GM19043 (cell line): ENCODE results near the gene LTC4S.
A peak's percentile ranks its signal among the peaks of the same experiment; 100 is the strongest.

Experiments used
- ATAC-seq: cut with Tn5 transposase; IDR thresholded peaks from one replicate; pipeline ENCODE4 v1.9.1; 2021; ENCODE audit warnings: low read depth; ENCODE audit not compliant: unreplicated experiment

Gene LTC4S

DNA sequence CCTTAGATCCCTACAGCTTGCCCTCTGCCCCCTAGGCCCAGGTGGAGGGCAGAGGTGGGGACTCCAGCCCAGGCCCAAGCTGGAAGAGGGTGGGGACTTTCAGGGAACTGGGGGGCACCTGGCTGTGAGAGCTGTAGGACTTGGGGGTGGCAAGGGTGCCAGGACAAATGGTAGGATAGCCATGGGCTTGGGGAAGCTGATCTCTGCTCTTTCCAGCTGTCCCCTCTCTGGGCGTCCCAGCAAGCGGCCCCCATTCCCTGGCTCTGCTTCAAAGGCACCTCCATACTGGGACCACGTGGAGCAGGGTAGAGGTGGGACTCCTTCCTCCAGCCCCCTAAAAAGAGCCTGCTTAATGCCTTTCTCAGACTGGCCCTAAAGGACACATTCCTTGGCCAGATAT is 385 bp downstream of the LTC4S start:
- ATAC-seq, result no peak

- no peak for ATAC-seq
Measured at GRCh38 chr5:179794575-179794974, 789 bp downstream of the LTC4S start.

GRCh38 chr5:179795049-179795862 is 1.5 kb downstream of the LTC4S start:
- no peak for ATAC-seq

- ATAC-seq, result peak; percentile 65
Measured at GRCh38 chr5:179795863-179796833, 2.4 kb downstream of the LTC4S start.

DNA sequence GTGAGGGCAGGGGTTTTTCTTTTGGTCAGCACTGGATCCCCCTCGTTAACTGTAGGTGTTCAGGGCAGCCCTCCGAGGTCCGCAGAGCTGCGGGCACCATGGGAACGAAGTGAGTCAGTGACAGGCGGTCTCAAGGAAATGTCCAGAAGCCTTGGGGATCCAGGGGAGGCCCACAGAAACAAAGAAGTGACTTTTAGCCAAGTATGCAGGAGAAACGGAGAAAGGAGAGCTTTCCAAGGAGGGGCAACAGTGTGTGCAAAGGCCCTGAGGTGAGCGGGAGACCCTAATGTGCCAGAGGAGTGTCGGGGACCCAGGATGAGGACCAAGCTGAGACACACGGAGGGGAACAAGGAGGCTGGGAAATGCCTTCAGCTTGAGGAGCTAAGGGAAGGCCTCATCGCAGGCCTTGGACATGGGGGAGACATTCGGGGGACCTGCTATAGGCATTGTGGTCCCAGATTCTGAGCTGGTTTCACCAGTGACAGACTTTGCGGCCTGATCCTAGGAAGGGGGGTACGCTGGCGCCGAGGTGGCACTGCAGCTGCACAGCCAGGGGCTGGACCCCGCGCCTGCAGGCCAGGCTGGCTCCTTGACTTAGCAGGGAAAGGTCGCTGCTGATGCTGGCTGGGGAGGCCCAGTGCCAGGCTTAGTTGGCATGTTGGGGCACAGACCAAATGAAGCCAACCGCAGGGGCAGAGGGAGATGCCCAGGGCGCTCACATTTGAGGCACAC is 3.3 kb downstream of the LTC4S start:
- ATAC-seq, result no peak

DNA sequence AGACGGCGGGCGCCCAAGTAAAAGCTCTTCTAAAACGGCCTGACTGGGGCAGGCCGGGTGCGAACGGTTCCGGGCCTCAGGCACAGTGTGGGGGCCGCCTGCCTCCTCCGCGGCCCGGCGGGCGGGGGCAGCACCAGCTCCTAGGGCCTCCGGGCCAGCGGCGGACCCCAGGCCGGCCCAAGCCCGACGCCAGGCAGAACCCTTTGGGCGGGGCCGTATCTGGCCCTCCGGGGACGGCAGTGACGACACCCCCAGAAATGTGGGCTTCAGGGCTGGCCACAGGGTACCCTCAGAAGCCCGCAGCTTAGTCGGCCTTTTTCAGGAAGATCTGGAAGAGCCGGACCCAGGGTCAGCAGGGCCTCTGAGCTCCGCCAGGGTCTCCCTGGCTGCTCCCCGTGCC is 4.0 kb downstream of the LTC4S start:
- no peak for ATAC-seq

GRCh38 chr5:179798144-179798770 is 4.5 kb downstream of the LTC4S start:
- no peak for ATAC-seq

DNA sequence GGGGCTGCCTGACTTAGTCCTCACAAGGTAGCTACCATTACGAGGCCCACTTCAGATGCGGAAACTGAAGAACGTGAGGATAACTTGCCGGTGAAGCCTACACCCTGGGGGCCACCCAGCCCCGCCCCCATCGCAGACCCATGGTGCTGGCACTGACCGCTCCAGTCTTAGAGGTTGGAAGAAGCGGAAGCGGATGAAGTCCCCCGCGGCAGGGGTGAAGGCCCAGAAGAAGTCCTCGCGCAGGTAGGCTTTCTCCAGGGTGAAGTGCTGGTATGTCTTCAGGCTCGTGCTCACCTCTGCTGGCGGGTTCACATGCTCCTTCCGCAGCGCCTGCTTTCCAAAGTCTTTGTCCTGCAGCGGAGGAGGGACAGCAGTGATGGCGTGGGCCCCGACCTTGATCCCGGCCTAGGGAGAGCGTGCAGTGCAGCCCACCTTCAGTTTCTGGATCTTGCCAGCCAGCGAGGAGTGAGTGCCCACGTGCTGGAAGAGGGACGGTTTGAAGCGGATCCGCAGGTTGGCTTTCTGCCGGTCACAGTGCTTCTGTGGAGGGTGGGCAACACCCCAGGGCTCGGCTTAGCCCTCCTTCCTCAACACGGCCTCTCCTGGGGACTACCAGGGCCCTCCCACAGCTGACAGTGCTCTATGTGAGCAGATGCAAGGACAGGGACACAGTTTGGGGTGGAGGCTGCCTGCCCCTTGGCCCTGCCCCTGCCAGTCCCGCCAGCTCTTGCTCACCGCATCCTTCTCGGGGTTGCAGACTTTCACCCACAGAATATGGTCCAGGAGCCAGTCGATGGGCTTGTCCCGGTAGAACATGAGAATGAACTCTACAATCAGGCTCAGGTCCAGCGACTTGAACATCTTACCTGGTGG is 5.2 kb downstream of the LTC4S start:
- ATAC-seq, result no peak

- ATAC-seq, result no peak
Measured at GRCh38 chr5:179799644-179799973, 5.8 kb downstream of the LTC4S start.

DNA sequence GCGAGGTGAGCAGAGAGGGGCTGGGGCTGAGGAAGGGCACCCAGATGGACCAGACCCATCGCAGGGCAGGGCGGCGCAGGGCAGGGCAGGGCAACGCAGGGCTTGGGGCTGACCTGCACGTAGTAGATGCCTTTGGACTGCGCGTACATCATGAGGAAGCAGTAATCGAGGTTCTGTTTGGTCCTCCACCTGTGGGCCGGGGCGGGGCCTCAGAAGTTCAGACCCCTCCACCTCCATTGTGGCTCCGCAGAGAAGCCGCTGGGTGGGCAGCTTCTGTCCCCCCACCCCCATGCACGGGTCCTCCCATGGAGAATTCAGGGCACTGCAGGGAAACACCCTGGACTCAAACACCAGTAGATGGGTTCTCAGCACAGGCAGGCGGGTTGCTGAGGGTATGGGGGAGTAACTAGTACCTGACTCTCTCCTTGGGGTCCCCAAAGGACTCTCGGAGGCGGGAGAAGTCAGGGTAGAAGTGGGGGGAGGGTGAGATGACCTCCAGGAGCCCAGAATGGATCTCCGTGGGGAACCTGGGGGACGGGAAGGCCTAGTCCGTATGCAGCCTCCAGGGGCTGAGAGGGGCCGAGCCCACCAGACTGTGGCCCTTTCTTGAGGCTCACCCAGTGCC is 6.4 kb downstream of the LTC4S start:
- no peak for ATAC-seq

DNA sequence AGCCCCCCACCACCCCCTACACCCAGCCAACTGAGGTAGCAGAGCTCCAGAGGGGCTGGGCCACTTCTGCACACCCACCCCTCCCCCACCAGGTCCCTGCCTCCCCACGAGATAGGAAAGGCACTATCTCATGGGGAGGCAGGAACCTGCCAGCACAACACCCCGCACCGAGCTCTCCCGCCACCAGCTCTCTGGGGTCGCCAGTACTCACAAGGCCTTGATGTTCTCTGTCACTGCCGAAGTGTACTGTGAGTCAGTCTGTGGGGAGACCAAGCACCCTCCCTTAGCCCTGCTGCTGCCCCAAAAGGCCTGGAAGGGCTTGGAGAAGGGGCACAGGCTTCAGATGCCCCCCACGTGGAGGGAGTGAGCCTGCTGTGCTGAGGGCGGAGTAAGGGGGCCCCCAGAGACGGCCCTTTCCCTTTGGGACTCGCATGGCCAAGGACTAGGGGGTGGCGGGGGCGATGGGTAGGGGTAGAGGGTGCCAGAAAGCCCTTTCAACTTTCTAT is 7.0 kb downstream of the LTC4S start:
- no peak for ATAC-seq

GRCh38 chr5:179801304-179802206 is 7.8 kb downstream of the LTC4S start:
- ATAC-seq, result peak; percentile 38

DNA sequence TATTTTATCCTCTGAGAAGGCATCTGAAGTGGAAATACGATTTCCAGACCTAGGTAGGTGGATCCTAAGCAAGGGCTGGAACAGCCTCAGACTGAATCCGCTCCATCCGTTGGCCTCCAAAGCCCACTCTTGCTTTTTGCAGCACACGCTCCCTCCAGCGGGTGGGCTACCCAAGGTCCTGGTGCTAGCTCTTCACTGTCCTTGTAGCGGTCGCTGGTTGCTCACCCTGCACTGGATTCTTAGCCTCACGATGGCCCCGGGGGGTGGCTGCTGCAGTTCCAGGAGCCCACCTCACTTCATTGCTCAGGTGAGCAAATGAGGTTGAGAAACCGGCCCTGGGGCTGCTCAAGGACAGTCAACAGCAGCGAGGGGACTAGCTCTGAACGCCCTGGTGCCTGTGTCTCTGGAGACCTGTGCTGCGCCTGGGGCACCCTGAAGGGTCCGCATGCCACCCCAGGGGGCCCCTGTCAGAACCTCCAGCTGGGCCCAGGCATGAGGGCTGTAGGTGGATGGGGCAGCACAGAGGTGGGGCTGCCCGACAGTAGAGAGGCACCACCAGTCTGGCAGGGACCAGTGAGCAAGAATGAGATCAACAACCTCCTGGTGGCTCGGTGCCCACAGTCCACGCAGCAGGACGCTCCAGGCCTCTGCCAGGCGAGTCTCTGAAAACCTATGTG is 8.6 kb downstream of the LTC4S start:
- no peak for ATAC-seq

- ATAC-seq, result no peak
Measured at GRCh38 chr5:179802950-179803562, 9.3 kb downstream of the LTC4S start.

GRCh38 chr5:179803651-179804554 is 10.1 kb downstream of the LTC4S start:
- no peak for ATAC-seq

- ATAC-seq, result no peak
Measured at GRCh38 chr5:179804555-179804947, 10.8 kb downstream of the LTC4S start.
